Measurements from ENCODE around the gene TMPRSS9. TPM values are rescaled to one million over a fixed set of nuclear protein-coding genes. Genes with fewer than 3 reads are reported as not detected.
A peak's percentile ranks its signal among the peaks of the same experiment; 100 is the strongest.

TMPRSS9 gene
- total and polyA plus RNA-seq, 2 of the 13 experiments (the other 11 are each of a cell fraction or from before 2014, with no cell fraction given) = 2.5 to 5.2 TPM

- TF ChIP-seq KIAA2018 (CRISPR knock-in tag; IDR thresholded peaks at IDR 0.05; ENCODE audit: borderline replicate concordance) (no peak), SYNCRIP (IDR thresholded peaks at IDR 0.05; ENCODE audit: insufficient read depth, low read depth, low read length) (no peak), KAT7 (CRISPR knock-in tag; IDR thresholded peaks at IDR 0.05; ENCODE audit: borderline replicate concordance) (peak; percentile 56; the same call in 1 of the 2 replicates), BRCA1 (CRISPR knock-in tag; IDR thresholded peaks at IDR 0.05) (no peak), GMEB1 (CRISPR knock-in tag; IDR thresholded peaks at IDR 0.05; ENCODE audit: borderline replicate concordance) (peak; percentile 62; the same call in 1 of the 2 replicates), ZNF281 (CRISPR knock-in tag; IDR thresholded peaks at IDR 0.05; ENCODE audit: borderline replicate concordance) (no peak), HOMEZ (CRISPR knock-in tag; IDR thresholded peaks at IDR 0.05; ENCODE audit: low read depth) (no peak), ZBTB25 (CRISPR knock-in tag; IDR thresholded peaks at IDR 0.05) (peak; percentile 90), CREBL2 (CRISPR knock-in tag; IDR thresholded peaks at IDR 0.05; ENCODE audit: borderline replicate concordance) (no peak), PLSCR1 (CRISPR knock-in tag; IDR thresholded peaks at IDR 0.05; ENCODE audit: borderline replicate concordance) (no peak)
Measured at GRCh38 chr19:2462635-2463421, 102.8 kb downstream of the TMPRSS9 start (continued).
